Measurements from ENCODE around the gene SURF2. TPM values are rescaled to one million over a fixed set of nuclear protein-coding genes. Genes with fewer than 3 reads are reported as not detected.
A peak's percentile ranks its signal among the peaks of the same experiment; 100 is the strongest.

The SURF2 gene
- total and polyA plus RNA-seq, 8 donors: 11.8 to 23.0 (median 16.3) TPM

- no peak overlapping the region for H3K4me3 ChIP-seq
- no peaks in the 10 kb centered on the region for H3K36me3 ChIP-seq
- ATAC-seq: no peak
- intact Hi-C loops (cut with DNase I): no loop called here
- no peak for TF ChIP-seq CTCF (IDR thresholded peaks at IDR 0.05)
- DNase-seq: no peak
- no peaks in the 10 kb centered on the region for H3K9me3 ChIP-seq
- no peaks in the 10 kb centered on the region for H3K4me1 ChIP-seq
- H3K27ac ChIP-seq: no peak overlapping the region
- peaks cover 0 to 3% of the 10 kb centered on the region in 2 donors for H3K27me3 ChIP-seq
These were observed 29.1 kb downstream of the SURF2 start for GRCh38 chr9:133385452-133385851.

GRCh38 chr9:133386338-133386737, 30.0 kb downstream of the SURF2 start:
- Histone ChIP-seq H3K27ac (no peak overlapping the region), H3K36me3 (no peaks in the 10 kb centered on the region), H3K4me3 (no peak overlapping the region), H3K27me3 (peaks cover 0 to 8% of the 10 kb centered on the region in 2 donors), H3K4me1 (no peaks in the 10 kb centered on the region), H3K9me3 (no peaks in the 10 kb centered on the region)
- no peak for TF ChIP-seq CTCF (IDR thresholded peaks at IDR 0.05)
- intact Hi-C loops (cut with DNase I): no loop called here
- ATAC-seq: no peak
- DNase-seq: peak in 1 of 4 donors; percentile 50

- Histone ChIP-seq H3K4me3 (no peak overlapping the region), H3K27ac (no peak overlapping the region), H3K27me3 (peaks cover 0 to 8% of the 10 kb centered on the region in 2 donors), H3K36me3 (no peaks in the 10 kb centered on the region), H3K9me3 (no peaks in the 10 kb centered on the region), H3K4me1 (no peaks in the 10 kb centered on the region)
- ATAC-seq: no peak
- no peak for TF ChIP-seq CTCF (IDR thresholded peaks at IDR 0.05)
- intact Hi-C loops (cut with DNase I): no loop called here
- no peak for DNase-seq
These were observed 31.3 kb downstream of the SURF2 start for GRCh38 chr9:133387680-133388079.

GRCh38 chr9:133389025-133389557, 32.7 kb downstream of the SURF2 start:
- Histone ChIP-seq H3K9me3 (no peaks in the 10 kb centered on the region), H3K36me3 (no peaks in the 10 kb centered on the region), H3K4me3 (no peak overlapping the region), H3K4me1 (no peaks in the 10 kb centered on the region), H3K27me3 (peaks cover 0 to 14% of the 10 kb centered on the region in 2 donors), H3K27ac (no peak overlapping the region)
- ATAC-seq: no peak
- intact Hi-C loops (cut with DNase I): no loop called here
- peak in 1 of 4 donors; percentile 45 for DNase-seq
- TF ChIP-seq CTCF (IDR thresholded peaks at IDR 0.05): no peak

- TF ChIP-seq CTCF (IDR thresholded peaks at IDR 0.05): no peak
- peaks cover 0 to 18% of the 10 kb centered on the region in 2 donors for H3K27me3 ChIP-seq
- intact Hi-C loops (cut with DNase I): no loop called here
- no peak overlapping the region for H3K27ac ChIP-seq
- H3K9me3 ChIP-seq: no peaks in the 10 kb centered on the region
- no peaks in the 10 kb centered on the region for H3K36me3 ChIP-seq
- H3K4me3 ChIP-seq: no peak overlapping the region
- no peak for ATAC-seq
- DNase-seq: peak in 1 of 4 donors; percentile 49
- no peaks in the 10 kb centered on the region for H3K4me1 ChIP-seq
These were observed 33.2 kb downstream of the SURF2 start for GRCh38 chr9:133389562-133389961.

All from left lung (tissue), 10 donors.